GM13977 (cell line): ENCODE results near the gene KLHL40.

Source experiments
- DNase-seq: peaks from one replicate; pipeline ENCODE4 v3.0.0; 2012; ENCODE audit warnings: low spot score
- CTCF ChIP-seq: IDR thresholded peaks from 2 replicates; pipeline ENCODE4 v1.5.1; 2012; ENCODE audit warnings: mild to moderate bottlenecking, control low read depth; ENCODE audit not compliant: insufficient read depth; ENCODE audit errors: extremely low read depth, missing control alignments
- in situ Hi-C: fragments of 300-500 bp; cut with MboI; formaldehyde crosslinking; loops from one replicate; pipeline ENCODE4 v1.12.0; 2022; ENCODE audit warnings: low sequenced_read_pairs, low pct_unique_long_range_greater_than_20kb, mixed read lengths, inconsistent platforms; ENCODE audit not compliant: unreplicated experiment

The KLHL40 gene

DNA sequence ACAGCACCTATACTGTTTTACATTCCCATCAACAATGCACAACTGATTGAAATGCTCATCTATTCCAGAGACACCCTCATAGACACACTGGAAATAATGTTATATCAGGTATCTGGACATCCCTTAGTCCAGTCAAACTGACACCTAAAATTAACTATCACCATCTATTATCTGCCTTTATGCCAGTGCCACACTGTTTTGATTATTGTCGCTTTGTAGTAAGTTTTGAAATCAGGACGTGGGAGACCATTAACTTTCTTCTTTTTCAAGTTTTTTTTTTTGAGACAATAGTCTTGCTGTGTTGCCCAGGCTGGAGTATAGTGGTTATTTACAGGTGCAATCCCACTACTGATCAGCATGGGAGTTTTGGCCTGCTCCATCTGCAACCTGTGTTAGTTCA is 9.4 kb upstream of the KLHL40 start:
- in situ Hi-C loops: no loop called here
- DNase-seq: no peak
- no peak for TF ChIP-seq CTCF

- no peak for TF ChIP-seq CTCF
- no peak for DNase-seq
- in situ Hi-C loops: no loop called here
Observed at GRCh38 chr3:42678447-42678846, 6.9 kb upstream of the KLHL40 start.

DNA sequence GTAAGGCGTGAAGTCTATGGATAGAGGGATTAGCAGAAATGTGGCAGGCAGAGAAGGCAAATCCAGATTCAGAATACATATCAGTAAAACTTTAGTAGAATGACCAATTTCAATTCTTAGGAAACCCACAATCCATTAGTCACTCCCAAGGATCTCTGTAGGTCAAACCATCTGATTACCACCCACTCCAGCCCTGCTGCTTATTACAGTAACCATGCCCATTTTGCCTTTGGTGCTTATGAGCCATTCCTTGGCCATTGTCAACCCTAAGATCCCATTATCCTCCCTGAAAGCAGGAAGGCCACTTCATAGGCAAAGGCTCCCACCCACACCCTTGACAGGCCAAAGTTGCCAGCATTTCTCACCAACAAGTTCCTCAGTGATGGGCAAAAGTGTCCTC is 5.1 kb upstream of the KLHL40 start:
- in situ Hi-C loops: no loop called here
- TF ChIP-seq CTCF: no peak
- no peak for DNase-seq

- in situ Hi-C loops: no loop called here
- TF ChIP-seq CTCF: no peak
- DNase-seq: no peak
Observed at GRCh38 chr3:42680806-42681205, 4.5 kb upstream of the KLHL40 start.

GRCh38 chr3:42681361-42682038 is 3.8 kb upstream of the KLHL40 start:
- in situ Hi-C loops: no loop called here
- no peak for TF ChIP-seq CTCF
- no peak for DNase-seq

DNA sequence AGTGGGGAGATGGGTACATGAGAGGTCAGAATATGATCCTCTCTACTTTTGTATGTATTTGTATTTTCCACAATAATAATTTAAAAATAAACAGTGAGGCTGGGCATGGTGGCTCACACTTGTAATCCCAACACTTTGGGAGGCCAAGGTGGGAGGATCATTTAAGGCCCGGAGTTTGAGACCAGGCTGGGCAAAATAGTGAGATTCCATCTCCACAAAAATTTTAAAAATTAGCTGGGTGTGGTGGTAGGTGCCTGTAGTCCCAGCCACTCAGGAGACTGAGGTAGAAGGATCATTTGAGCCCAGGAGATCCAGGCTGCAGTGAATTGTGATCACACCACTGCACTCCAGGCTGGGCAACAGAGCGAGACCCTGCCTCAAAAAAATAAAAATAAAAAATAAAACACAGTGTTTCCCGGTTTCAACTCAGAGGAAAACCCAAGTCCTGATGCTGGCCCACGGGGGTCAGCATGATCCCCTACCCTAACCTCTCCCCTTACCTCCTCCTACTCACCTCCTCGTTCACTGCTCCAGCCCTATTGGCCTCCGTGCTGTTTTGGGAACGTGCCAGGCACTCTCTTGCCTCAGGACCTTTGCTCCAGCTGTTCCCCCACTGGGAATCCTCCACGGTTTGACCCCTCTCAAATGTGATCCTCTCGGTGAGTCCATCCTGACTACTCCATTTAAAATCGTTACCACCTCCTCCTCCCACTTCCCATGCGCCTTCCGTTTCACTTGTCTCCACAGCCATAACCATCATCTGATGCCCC is 2.9 kb upstream of the KLHL40 start:
- no peak for DNase-seq
- in situ Hi-C loops: no loop called here
- no peak for TF ChIP-seq CTCF
